HG03520 (cell line): ENCODE data around the gene PHF21A.

ENCODE experiments used
- ATAC-seq: cut with Tn5 transposase; IDR thresholded peaks from one replicate; pipeline ENCODE4 v1.9.1; 2021; ENCODE audit warnings: mild to moderate bottlenecking, moderate library complexity; ENCODE audit not compliant: unreplicated experiment

The PHF21A gene

DNA sequence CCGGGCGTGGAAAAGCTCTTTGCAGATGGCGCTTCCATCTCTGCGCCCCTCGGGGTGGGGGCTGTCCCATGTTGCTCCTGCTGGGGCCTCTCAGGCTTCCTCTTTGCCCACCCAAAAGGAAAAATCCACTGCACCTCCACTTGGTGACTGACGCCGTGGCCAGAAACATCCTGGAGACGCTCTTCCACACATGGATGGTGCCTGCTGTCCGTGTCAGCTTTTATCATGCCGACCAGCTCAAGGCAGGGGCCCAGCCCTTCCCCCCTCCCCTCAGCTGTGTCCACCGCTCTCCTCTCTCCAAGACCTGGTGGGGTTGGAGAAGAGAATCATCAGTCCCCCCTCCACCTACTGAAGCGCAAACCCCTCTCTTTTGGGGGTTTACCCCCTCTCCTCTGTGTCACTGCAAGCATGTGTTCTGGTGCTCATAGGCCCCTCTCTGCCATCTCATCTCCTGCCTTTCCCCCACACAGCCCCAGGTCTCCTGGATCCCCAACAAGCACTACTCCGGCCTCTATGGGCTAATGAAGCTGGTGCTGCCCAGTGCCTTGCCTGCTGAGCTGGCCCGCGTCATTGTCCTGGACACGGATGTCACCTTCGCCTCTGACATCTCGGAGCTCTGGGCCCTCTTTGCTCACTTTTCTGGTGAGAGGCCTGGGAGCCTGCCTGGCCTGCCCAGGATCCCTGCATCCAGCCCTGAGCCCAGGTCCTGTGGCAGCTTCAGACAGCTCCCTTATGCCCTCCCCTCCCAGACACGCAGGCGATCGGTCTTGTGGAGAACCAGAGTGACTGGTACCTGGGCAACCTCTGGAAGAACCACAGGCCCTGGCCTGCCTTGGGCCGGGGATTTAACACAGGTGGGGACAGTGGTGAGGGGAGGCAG, 197.0 kb downstream of the PHF21A start:
- no peak for ATAC-seq

DNA sequence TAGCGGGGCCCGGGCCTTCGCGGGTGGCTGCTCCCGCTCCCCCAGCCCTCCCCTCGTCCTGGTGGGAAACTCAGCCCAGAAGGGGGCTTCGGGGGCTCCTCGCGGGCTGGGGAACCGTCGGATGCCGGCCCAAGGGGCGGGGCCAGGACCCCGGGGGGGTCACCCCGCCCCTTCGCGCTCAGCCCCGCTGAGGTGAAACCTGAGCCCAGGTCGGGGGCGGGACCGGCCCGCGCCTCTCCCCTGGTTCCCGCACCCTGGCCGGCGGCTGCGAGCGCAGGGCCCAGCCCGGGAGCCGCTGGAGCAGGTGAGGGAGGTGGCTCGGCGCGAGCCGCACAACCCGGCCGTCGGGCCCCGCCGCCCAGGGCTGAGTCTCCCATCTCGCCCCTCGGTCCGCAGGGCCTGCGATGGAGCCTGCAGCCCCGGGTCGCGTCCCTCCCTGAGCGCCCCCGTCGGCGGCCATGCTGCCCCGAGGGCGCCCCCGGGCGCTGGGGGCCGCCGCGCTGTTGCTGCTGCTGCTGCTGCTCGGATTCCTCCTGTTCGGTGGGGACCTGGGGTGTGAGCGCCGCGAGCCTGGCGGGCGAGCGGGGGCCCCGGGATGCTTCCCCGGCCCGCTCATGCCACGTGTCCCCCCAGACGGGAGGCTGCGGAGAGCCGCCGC, 198.7 kb downstream of the PHF21A start, which contains the start of gene LARGE2:
LARGE2 (plus strand) TSS at position 232 of the 658 bp plus-strand sequence; CDS start at position 459, 227 bp downstream.
- ATAC-seq, result no peak

DNA sequence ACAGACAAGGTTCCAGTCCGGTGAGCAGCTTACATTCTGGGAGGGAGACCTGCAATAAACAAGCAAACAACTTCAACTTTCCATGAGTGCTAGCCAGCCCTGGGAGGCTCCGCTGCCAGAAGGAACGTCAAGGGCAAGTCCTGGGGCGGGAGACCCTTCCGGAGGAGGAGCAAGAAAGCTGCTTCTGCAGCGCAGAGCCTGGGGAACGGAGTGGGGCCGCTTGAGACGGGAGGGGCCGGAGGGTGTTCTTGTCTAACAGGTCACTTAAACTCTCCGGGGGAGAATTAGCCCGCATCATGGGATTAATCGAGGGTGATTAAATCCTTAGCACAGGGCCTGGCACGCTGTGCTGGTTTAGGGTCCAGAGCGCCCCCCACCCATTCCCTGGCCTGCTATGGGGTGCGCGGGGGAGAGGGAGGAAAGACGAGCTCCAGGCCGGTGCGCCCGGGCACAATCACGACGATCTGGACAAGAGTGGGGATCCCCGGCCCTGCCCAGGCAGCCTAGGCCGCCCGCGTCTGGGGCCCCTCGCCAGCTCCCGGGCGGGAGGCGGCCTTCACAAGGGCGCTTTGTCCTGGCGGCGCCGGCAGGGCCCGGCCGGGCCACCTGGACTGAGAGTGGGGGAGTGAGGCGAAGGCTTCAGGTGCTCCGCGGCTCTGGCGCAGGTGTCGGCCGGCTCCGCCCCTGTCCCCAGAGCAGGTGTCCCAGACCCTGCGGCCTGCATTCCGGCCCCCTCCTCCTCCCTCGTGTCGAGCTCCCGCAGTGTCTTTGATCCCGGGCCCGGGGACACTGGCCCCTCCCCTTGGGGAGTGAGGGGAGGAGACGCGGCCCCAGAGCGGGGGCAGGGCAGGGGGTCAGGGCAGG, 199.5 kb downstream of the PHF21A start:
- ATAC-seq, result no peak

DNA sequence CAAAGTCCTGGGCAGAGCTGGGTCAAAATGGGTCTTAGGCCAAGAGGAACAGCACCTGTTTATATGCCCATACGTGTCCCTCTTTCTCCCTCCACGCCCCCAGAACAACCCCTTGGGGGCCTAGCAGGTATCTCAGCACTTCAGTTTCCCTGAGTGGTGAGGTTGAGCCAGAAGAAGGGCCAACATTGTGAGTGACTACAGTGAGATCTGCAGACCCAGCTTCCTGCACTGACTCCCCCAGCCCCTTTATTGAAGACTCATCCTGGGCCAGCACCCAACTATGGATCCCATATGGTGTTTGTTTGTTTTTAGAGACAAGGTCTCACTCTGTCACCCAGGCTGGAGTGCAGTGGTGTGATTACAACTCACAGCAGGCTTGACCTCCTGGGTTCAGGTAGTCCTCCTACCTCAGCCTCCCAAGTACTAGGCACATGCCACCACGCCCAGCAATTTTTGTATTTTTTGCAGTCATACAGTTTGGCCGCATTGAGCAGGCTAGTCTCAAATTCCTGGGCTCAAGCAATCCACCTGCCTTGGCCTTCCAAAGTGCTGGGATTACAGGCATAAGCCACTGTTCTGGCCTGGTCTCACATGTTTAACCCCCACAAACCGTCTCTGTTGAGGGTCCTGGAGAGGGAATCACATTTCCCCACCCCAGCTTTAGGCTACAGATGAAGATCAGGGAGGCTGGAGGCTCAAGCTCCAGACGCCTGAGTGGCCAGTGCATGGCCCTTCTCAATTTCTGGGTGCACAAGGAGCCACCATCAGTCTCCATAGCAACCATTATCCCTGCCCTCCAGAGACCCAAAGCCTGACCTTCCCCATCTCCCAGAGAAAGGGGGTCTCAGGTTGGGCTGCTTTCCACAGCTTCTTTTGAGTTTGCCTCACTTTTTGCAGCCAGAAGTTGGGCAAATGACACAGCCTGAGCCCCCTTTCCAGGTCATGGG, 200.4 kb downstream of the PHF21A start:
- ATAC-seq, result no peak

DNA sequence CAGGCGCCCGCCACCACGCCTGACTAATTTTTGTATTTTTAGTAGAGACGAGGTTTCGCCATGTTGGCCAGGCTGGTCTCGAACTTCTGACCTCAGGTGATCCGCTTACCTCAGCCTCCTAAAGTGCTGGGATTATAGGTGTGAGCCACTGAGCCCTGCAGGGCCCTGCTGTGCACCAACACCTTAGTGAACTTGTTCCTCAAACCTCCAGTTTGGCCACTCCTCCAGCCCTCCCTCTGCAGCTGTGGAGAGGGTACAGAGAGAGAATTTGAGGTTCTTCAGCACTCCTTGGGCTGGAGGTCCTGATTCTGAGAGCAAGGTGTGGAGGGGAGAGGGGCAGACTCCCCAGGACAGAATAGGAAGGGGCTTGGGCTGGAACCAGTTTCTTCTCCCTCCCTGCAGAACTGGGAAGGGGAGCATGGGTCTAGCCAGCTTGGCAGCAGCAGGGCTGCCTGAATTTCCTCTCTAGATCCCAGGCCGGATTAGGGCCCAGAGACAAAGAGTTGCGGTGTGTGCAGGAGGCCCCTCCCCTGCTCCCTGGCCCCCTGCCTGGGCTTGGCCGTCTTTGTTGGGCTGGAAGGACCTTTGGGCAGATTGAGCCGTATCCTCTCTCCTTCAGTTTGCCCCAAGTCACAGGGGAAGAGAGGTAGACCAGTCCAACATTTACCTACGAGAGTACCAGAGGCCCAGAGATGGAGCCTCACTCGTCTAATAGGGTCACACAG, 201.3 kb downstream of the PHF21A start:
- no peak for ATAC-seq

DNA sequence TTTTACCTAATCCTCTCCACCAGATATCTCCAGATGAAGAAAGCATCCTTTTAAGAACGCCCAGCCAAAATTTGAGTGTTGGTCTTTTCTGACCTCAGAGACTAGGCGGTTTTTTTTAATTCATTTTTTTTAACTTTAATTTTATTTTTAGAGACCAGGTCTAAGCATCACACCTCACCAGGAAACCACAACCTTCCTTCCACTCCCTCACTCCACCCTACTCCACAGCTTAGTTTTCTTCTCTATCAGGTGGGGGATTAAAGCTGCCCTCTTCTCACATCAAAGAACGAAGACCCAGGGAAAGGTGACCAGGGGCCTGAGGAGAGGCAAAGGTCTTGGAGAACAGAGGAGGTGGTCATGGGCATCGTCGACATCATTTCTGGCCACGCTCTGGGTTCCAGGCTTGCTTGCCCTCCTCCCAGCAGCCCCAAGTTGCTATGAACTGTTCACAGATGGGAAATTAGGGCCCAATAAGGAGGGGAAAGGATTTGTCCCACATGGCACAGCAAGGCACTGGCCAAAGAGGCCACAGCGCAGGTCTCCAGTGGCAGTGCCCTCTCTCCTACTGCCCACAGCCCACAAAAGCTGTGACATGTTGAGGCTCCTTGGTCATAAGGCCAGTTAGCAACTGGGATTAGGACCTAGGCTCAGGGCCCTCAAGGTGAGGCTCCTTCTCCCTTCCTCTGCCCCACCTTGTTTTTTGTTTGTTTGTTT, 202.1 kb downstream of the PHF21A start:
- ATAC-seq, result no peak

DNA sequence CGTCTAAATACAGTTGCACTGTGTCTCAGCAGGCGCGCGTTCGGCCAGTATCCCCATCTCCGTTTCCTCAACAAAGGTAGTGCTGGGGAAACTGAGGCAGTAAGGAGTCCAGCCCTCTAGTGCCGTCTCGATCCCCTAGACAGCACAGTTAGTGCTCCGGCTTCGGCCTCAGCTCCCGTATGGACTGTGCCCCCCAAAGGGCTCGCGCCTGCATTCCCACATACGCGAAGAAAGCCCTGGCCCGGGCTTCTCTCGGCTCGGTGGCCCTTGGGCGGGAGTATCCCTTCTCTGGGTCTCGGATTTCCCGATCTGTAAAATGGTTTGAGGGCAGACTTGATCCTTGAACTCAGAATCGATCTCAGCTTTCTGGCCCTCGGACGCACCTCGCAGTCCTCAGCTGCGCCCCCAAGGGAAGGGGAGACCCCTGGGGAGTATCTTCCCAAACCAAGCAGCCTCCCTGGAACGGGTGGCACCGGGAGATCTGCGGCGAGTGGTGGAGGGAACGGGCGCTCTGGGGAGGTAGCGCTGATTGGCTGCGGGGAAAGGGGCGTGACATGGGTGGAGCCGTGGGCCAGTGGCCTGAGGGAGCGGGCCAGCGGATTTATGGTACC, 202.8 kb downstream of the PHF21A start:
- no peak for ATAC-seq

DNA sequence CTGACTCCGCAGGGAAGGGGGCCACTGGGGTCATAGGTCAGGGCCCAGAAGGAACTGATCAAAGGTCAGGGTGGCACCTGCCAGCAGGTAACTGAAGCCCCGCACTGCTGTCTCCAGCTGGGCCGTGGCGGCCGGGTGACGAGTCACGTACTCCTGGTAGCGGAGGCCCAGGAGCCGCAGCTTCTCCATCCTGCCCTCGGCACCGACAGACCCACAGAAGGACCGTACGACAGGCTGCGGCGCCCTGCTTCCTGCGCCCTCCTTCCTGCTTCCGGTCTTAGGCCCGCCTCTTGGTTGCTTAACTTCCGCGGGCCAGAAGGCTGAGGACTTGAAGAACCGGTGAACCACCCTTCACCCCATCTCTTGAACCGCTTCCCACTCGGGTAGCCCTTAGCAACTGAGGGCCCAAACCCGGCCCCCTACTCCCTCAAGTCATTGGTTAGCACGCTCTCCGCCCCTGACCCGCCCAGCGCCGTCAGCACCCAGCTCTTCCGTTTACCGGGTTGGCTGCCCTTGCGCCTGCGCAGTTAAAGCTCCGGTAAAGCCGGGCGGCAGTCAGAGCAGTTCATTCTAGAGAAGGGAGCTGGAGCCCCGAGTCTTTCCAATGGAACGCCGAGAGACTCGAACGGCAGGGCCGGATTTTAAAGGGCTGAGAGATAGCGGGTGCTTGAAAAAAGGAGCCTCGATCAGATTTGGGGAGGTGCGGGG, 203.5 kb downstream of the PHF21A start, which contains the start of gene PEX16:
PEX16 (minus strand) TSS at position 255 of the 708 bp plus-strand sequence; CDS start at position 189, 66 bp downstream.
- ATAC-seq, result peak; percentile 86

DNA sequence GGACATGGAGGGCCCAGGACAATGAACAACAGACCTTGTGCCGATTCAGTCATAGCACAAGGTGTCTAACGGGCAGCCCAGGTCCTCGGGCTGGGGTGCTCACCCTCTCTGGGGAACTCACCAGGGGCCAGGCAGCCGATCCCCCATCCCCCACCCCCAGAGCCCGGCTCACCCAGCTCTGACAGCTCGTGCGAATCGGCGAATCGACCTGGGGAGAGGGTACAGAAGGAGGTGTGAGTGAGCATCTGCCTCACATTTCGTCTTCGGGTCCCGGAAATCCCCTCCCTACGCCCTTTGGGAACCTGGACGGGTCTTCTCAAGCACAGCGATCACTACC, 204.0 kb downstream of the PHF21A start:
- ATAC-seq, result no peak

DNA sequence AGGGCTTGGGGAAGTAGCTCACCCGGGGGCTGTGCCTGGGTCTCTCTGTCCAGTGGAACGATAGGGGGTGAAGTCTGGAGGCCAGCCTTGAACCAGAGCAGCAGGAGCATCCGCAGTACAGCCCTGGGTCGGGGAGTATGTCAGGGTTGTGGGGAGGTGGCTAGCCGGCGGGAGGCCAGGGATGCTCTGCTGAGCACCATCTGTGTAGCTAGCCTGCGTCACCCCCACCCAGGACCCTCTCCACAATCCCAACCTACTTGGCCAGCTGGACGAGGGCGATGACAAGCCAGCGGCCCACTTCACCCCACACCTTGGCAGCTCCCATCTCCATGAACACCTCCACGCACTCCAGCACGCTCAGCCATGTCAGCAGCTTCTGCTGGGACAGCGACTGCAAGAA, 205.8 kb downstream of the PHF21A start:
- no peak for ATAC-seq

DNA sequence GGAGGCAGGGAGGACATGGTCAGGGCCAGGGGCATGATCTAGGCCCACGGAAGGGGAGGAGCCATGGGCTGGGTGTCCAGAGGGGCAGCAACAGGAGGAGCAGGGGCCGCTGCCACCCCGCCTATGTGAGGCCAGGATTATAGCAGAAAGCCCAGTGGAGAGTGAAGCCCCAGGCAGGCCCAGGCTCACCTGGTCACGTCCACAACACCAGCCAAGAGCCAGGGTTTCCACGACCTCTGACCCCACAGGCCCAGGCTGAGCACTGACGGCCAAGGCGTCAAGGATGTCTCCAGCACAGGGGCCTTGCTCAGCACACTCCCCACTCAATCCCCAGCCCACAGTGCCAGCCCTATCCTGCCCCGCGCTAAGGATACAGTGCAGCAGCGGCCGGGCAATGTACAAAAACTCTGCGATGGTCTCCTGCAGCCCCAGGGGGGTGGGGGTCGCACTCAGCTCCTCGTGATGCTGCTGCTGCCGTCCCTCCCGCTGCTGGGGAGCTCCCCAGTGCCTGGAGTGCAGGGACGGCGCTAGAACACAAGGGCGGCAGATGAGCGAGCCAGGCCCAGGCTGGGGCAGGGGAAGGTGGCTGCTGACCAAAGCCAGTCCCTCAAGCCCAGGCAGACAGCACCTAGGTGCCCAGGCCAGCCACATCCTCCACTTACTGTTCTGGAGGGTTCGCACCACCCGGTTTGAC, 207.2 kb downstream of the PHF21A start:
- ATAC-seq, result no peak

DNA sequence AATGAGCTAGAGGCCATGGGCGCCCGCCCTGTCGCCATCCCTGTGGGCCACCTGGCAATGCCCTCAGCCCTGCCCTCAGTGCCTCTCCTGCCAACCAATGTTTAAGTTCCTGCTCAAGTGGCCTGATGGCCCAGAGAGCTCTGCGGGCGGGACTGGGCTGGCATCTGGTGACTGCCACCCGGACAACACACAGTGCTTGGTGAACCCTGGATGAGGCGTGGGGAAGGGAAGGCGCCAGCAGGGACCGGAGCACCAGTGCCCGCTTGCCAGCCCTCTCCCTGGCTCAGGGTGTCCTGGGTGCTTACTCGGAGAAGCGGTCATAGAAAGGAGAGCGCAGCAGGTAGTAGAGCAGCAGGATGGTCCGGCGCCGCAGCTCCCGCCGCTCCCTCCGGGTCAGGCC, 207.7 kb downstream of the PHF21A start:
- ATAC-seq, result no peak

DNA sequence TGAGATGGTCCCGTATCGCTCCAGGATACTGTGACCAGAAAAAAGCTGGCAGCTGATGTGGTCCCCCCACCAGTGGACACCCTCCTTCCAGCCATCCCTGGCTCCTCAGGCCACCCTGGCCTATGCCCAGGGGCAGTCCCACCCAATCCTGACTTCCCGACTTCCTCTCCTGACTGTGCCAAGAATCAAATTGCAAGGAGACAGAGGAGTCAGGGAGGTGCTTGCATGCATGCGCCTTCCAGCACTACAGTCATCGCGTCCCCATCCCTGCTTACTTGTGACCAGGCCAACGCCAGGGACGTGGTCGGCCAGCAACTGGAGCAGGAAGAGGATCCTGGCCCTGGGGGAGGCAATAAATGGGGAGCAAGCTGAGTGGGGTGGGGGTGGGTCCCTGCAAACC, 210.6 kb downstream of the PHF21A start:
- ATAC-seq, result no peak

DNA sequence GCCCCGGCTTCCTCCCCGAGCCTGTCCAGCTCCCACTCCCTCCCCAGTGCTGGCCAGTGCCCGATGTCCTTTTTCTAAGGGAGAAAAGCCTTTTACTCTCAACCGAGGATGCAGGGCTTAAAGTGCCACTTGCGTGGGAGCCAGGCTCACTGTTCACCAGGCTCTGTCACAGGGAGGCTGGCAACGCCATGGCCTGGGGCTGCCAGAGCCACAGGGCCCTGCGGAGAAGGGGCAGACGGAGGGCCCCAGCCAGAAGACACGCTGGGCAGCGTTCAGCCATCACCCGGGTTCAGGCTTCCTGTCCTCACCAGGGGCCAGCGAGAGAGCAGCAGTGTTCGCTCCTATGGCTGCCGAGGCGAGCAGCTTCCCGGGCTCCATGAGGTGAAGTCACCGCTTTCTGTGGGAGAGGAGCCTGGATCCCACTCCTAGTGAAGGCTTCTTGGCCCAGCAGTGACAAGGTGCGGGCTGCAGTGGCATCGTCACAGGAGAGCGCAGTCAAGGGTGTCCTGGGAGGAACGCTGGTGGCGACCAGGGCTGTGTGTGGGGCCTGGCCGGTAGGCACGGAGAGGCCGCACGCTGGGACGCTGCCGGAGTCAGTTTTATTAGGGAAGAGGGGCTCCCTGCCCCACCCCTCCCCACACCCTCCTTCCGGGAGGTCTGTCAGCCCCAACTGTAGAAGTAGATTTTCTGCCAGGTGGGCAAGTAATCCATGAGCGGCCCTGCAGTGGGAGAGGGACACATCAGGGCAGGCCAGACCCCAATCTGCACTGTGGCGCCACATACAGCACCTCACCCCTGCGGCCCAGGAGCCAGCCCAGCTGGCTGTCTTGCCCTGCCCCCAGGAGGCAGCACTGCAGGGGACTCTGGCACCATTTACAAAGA, 211.4 kb downstream of the PHF21A start:
- ATAC-seq, result no peak

DNA sequence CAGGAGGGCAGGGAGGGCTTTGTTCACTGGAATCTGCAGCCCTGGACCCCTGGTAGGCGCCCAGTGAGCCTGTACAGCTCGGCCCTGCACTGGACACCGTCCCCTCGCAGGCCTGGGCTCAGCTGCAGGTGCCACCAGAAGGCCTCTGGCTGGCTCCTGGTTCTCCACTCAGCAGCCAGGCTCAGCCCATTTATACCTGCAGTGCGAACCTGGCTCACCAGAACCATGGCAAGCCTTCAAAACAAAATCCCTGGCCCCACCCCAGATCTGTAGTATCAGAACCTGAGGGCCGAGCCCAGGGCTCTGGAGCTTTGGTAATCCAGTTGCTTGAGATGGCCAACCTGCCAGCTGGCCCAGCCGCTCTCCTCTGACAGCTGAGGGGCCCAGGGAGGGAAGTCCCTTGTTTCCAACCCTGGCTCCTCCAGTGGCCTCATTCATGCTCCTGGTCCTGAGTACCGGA, 213.3 kb downstream of the PHF21A start:
- no peak for ATAC-seq

DNA sequence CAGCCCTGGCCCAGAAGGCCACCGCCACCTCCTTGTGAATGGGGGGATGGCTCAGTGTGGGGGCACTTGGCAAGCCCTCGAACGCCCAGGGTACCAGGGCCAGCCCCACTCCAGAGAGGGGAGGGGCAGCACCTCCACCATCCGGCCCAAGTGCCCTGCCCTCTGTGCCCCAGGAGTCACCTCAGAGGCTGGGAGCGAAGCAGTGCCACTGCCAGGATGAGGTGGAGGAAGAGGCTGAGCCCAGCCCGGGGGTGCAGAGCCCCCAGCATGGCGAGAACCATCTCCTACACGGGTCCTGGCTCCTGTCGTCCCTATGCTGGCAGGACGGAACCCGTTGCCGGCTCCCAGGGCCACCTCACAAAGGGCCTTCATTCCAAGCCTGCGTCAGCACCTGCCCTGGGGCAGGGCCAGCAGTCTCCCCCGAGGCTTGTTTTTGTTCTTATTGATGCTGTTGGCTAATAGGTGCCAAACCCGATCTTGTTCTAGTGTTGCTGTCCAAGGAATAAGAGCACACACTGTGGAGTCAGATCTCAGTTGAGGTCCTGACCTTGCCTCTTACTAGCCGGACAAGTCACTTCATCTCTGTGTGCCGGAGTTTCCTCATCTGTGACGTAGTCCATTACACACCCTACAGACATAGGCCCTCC, 214.2 kb downstream of the PHF21A start, which contains the start of gene FREY1:
FREY1 (minus strand) TSS at position 307 of the 647 bp plus-strand sequence; CDS start at position 281, 26 bp downstream.
- ATAC-seq, result no peak
